IPS DF 19.7 (cell line): Measurements from ENCODE around the gene TMEM132C.
A peak's percentile ranks its signal among the peaks of the same experiment; 100 is the strongest.

Source experiments
- DNase-seq: peaks from one replicate; pipeline ENCODE4 v3.0.0-alpha.2; 2013; ENCODE audit warnings: low read depth, low spot score

The TMEM132C gene

GRCh38 chr12:128607641-128608040, 340.7 kb downstream of the TMEM132C start:
- DNase-seq = no peak

DNA sequence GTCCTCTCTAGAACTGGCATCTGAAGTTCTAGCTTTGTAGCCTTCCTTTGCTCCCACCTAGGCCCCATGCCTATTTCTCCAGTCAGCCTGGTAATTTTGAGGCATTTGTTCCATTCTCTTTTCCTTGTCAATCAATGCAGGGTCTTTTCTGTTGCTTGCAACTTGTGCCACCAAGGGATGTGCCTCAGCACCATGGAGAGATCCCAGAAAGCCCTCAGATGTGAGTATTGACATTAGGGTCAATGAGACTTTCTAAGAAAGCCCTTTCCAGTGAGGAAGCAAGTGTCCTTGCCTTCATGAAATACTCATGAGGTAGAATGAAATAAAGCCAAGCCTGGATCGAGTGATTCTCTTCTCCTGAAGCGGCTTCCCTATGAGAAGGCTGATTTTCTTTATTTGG, 342.9 kb downstream of the TMEM132C start:
- no peak for DNase-seq

DNA sequence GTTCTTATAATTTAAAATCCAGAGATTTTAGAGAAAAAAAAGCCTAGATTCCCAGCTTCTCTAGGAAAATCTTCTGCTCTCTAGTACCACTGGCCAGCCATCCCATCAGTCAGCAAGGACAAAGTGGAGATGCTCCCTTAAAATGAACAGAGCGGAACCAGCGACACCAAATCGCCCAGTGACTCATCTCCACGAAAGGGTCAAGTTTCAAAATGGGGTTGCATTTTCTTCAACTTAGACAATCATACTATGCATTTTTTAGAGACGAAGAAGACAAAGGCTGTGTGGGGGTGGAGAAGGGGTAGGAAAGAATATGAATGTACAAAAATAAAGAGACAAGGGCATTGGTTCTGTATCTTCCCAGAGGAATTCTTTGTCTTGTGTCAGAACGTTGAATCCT, 344.8 kb downstream of the TMEM132C start:
- DNase-seq = no peak

DNA sequence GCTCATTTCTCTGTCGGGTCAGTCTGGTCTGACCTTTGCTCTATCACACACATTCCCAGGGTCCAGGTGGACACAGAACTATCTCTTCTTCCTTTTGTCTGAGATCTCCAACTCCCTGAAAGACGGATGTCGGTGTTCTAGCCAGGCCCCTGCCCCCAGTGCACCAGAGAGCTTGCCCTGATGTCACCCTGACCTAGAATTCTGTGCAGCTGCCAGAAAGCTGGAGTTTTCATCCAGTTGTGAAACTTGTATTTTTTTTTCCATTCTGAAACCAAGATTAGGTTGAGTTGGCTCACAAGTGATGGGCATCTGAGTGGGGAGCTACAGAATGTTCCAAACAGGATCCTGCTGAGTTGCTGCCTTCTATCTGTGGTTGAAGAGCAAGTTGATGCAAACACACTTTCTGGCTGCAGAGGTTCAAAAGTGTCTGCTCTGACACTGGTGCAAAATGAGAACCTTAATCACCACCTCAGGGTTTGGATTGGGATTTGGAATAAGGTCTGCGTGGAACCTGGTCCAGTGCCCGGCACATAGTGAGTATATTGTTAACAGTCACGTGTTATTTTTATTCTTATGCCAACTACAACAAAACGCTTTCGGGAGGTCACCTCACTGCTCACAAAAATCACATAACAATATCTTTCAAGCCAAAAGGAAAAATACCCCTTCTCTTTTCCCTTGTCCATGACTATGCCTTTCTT, 345.3 kb downstream of the TMEM132C start:
- no peak for DNase-seq

DNA sequence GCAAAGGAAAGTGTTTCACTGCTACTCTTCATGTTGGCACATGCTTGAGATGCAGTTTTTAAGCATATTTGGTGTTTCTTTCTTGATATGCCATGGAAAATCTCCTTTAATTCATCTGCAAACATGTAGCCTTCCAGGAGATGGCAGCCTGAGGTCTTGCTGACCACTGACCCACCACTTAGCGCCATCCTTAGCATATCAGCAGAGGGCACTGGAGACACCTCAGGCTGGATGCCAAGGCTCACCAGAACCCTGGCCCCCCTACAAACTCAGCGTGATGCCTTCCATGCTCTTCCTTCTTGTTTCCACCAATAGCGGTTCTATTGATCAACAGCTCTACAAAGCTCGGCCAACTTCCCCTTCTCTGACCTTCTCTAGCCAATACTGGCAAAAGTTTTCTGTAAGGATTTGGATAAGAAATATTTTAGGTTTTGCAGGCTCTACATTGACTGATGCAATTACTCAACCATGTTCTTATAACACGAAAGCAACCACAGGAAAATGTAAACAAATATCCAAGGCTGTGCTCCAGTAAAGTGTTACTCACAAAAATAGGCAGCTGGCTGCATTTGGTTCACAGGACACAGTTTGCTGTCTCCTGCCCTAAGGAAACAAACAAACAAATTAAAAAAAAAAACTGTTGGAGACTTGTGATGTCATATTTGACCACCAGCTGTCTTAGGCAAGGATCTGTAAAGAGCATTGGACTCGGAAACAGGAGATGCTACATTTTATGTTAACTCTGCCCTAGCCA, 347.0 kb downstream of the TMEM132C start:
- DNase-seq = peak; percentile 20

- no peak for DNase-seq
These were observed 350.4 kb downstream of the TMEM132C start for GRCh38 chr12:128617304-128617833.

DNA sequence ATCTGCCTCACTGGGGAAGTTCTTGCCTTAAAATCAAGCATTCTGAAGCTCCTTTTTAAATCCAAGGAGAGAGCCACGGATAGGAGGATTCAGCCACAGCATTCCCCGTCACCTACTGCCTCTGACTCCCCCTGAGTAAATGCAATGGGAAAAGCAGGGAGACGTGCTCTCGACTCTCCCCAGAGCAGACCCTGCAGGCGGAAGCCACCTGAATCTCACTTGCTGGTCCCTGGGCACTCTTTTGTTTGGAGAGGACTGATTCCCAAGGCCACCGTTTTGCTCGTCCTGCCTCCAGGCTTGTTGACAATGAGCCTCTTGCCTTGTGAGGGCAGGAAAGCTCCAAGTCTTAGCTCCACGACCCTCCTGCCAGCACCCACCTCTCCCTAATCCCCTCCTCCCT, 352.3 kb downstream of the TMEM132C start:
- no peak for DNase-seq

DNA sequence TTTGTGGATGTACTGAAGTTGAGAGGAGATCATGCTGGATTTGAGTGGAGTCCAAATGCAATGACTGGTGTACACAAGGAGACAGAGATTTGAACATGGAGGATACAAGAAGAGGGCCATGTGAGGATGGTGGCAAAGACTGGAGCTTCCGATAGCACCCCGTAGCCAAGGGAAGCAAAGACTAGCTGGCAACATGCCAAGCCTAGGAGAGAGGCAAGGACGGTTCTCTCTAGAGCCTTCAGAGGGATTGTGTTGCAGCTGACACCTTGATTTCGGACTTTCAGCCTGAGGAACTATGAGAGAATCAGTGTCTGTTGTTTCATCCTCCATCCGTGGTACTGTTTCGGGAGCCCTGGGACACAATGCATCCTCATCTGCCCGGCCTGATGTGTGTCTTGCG, 354.3 kb downstream of the TMEM132C start:
- DNase-seq = no peak

DNA sequence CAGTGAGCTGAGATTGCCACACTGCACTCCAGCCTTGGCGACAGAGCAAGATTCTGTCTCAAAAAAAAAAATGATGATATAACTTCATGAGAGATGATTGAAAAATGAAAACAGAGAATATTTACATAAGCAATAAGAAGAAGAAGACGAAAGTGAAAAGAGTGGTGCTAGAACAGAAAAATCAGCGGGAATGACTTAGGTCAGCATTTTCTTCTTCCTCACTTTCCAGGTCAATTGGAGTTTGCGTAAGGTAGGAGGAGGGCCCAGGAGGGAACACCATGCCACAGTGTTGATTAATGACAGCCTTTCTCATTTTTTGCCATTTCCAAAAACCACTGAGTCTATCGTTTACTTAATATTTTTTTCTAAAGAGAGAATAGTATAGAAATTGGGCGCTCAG, 356.8 kb downstream of the TMEM132C start:
- DNase-seq = no peak

- DNase-seq = no peak
These were observed 359.9 kb downstream of the TMEM132C start for GRCh38 chr12:128626808-128627320.

DNA sequence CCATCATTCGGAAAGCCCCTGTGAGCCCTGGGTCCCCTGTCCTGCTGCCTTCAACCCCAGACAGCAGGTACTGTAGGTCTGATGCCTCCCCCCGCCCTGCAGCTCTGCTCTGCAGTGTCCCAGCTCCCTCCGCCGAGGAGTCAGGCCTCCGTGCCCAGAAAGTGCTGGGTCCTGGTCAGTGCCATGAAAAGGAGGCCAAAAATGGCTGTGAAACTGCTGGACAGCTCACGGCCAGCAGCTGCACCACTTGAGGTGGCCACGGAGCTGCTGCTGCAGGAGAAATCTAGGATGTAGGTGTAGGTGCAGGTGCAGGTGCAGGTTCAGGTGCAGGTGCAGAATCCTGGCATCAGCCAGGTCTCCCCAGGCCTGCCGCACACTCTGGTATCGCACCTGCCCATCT, 360.7 kb downstream of the TMEM132C start:
- DNase-seq = no peak

GRCh38 chr12:128629979-128630378, 363.0 kb downstream of the TMEM132C start:
- DNase-seq = no peak

GRCh38 chr12:128637642-128638606, 371.0 kb downstream of the TMEM132C start:
- DNase-seq = no peak

- no peak for DNase-seq
These were observed 372.1 kb downstream of the TMEM132C start for GRCh38 chr12:128639089-128639488.

DNA sequence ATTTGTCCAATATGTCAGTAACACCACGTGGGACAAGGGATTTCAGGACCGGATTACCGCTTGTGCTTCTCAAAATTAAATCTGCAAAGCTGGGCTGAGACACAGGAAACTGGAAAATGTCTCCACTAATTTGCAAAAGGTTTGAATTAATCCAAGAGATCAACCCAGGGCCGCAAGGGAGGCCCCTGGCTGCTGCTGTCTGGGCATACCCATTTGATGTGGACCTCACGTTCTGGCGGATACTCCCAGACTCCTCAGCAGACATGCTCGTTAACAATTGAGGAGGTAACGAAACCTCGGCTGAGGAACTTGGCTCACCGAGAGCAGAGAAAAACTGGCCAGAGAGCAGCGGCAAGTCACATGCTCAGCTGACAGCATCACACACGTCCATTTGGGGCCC, 376.2 kb downstream of the TMEM132C start:
- DNase-seq = no peak

DNA sequence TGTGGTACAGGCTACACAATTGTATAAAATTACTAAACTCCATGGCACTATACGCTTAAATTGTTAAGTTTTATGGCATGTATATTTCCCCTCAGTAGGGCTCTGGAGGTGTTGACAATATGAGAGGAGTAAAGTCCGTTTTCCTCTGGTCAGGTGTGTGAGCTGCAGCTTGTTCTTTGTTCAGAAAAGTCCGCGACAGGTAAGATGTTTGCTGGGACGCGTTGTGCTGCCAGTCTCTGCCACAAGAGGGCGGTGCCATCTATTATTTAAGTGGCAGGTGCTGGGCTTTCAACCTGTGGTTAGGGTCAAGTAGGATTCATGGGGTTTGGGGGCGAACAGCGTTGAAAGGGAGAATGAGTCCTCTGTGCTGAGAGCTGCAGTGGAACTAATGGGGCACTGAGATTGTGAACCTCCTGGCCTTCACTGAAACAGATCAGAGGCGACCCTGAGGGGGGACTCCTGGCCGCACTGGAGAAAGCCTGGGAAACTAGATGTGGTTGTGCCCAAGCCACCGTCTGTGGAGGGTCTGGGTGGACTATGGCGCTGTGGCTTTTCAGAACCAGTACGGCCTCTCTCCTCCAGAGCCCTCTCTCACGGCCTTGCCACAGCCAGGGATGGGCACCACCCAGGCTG, 377.8 kb downstream of the TMEM132C start:
- DNase-seq = peak; percentile 33

DNA sequence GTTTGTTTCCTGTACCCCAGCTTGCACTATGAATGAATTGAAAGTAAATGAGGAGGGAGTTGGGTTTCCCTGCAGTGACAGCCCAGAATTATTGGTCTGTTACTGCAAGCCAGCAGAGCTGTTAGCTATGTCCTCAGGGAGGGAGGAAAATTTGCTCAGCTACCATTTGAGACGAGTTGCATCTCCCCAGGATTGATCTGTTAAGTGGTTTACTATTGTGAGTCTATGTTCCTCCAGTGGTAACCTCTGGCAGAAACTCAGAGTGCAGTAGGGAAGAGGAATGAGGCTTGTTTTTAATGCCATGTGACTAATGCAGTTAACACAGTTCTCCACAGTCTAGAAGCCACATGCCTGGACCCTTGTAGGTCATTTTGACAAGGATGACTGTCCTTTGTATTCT, 382.9 kb downstream of the TMEM132C start:
- DNase-seq = no peak

DNA sequence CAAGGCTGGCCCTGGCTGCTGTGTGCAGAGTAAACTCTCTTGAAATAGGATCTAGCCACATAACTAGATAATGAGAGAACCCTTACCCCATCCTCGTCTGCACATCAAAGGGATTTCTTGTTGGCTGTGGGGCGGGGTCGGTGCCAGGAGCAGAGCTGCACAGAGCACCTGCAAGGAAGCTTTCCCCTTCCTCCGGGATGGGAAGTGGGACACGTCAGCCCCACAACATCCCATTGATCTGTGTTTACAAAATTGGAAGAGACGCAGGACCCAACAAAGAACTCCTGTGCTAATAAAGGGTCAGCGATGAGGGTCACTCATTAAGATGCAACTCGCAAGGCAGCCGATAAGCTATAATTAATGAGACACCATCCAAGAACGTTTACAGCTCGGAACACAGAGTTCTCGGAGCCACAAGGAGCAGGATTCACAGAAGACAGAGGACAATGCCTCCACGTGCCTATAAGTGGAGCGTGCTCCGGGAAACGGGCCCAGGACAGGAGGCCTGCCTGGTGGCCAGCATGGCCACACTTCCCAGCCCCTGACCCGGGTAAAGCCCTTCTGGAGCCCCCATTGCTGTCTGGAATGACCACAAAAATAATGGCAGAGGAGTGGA, 385.3 kb downstream of the TMEM132C start:
- no peak for DNase-seq

- no peak for DNase-seq
These were observed 387.5 kb downstream of the TMEM132C start for GRCh38 chr12:128654468-128654867.

GRCh38 chr12:128657378-128657777, 390.4 kb downstream of the TMEM132C start:
- no peak for DNase-seq
